HepG2 (cell line): ENCODE data around the gene CD151. TPM values are rescaled to one million over a fixed set of nuclear protein-coding genes. Genes with fewer than 3 reads are reported as not detected.

ENCODE experiments used
- ARNTL ChIP-seq: sonication (generic); formaldehyde crosslinking; IDR thresholded peaks from 2 replicates; pipeline ENCODE4 v1.4.0; 2020; ENCODE audit warnings: mild to moderate bottlenecking, missing genetic modification reagents
- ATF1 ChIP-seq: IDR thresholded peaks from 2 replicates; pipeline ENCODE4 v1.6.1; 2016; ENCODE audit warnings: mild to moderate bottlenecking, control low read depth
- BRD4 ChIP-seq: sonication (generic); formaldehyde crosslinking; IDR thresholded peaks from 2 replicates; pipeline ENCODE4 v1.4.0; 2020; ENCODE audit warnings: missing genetic modification reagents
- DBP ChIP-seq: sonication (generic); formaldehyde crosslinking; IDR thresholded peaks from 2 replicates; pipeline ENCODE4 v1.4.0; 2020; ENCODE audit warnings: missing genetic modification reagents; ENCODE audit errors: not compliant biosample characterization
- DNMT1 ChIP-seq: sonication (generic); formaldehyde crosslinking; IDR thresholded peaks from 2 replicates; pipeline ENCODE4 v1.5.1; 2020; ENCODE audit warnings: mild to moderate bottlenecking, missing genetic modification reagents
- EZH2 ChIP-seq: conservative IDR thresholded peaks from 2 replicates; pipeline ENCODE4 v1.6.1; 2012; ENCODE audit warnings: mild to moderate bottlenecking, low read depth, low read length, moderate library complexity
- GATA4 ChIP-seq: sonication (generic); IDR thresholded peaks from 2 replicates; pipeline ENCODE4 v1.6.1; 2016; ENCODE audit warnings: antibody characterized with exemption, low read depth, borderline replicate concordance
- LCORL ChIP-seq, 2 experiments: fragments of 450-650 bp in 1 of 2; sonication (generic) in 1 of 2; formaldehyde crosslinking in 1 of 2; IDR thresholded peaks; 2 replicates each; pipeline versions ENCODE4 v1.5.0 to v1.6.1; 2017 to 2020; ENCODE audit warnings: antibody characterized with exemption in 1 of 2, missing genetic modification reagents in 1 of 2
- MBNL3 ChIP-seq: fragments of 250-450 bp; sonication (Bioruptor Pico); conservative IDR thresholded peaks from 2 replicates; pipeline ENCODE4 v1.8.0; 2022; ENCODE audit warnings: mild to moderate bottlenecking, inconsistent platforms
- MTF2 ChIP-seq: sonication (generic); formaldehyde crosslinking; IDR thresholded peaks from 2 replicates; pipeline ENCODE4 v1.5.0; 2020; ENCODE audit warnings: missing genetic modification reagents, borderline replicate concordance
- MXD1 ChIP-seq: sonication (generic); formaldehyde crosslinking; IDR thresholded peaks from 2 replicates; pipeline ENCODE4 v1.4.0; 2020; ENCODE audit warnings: mild to moderate bottlenecking, missing genetic modification reagents
- RFXANK ChIP-seq: IDR thresholded peaks from 2 replicates; pipeline ENCODE4 v1.6.1; 2016
- SMAD1 ChIP-seq: sonication (generic); formaldehyde crosslinking; IDR thresholded peaks from 2 replicates; pipeline ENCODE4 v1.4.0; 2020; ENCODE audit warnings: missing genetic modification reagents, low read depth, mild to moderate bottlenecking, borderline replicate concordance
- SRY ChIP-seq: sonication (generic); formaldehyde crosslinking; IDR thresholded peaks from 2 replicates; pipeline ENCODE4 v1.8.0; 2022; ENCODE audit warnings: mild to moderate bottlenecking, missing genetic modification reagents
- ZHX2 ChIP-seq, 2 experiments: sonication (generic) in 1 of 2; formaldehyde crosslinking in 1 of 2; IDR thresholded peaks; 2 replicates each; pipeline versions ENCODE4 v1.6.1 to v1.9.0; 2014 to 2022; ENCODE audit warnings: antibody characterized with exemption in 1 of 2, borderline replicate concordance in 1 of 2, inconsistent platforms in 1 of 2, low read depth in 1 of 2, missing genetic modification reagents in 1 of 2
- ZMYM4 ChIP-seq: sonication (generic); formaldehyde crosslinking; IDR thresholded peaks from 2 replicates; pipeline ENCODE4 v1.8.1; 2023; ENCODE audit warnings: mild to moderate bottlenecking, missing genetic modification reagents
- ZNF274 ChIP-seq: sonication (generic); formaldehyde crosslinking; IDR thresholded peaks from 2 replicates; pipeline ENCODE4 v1.5.1; 2020; ENCODE audit warnings: mild to moderate bottlenecking, missing genetic modification reagents
- ZNF430 ChIP-seq: sonication (generic); formaldehyde crosslinking; IDR thresholded peaks from 2 replicates; pipeline ENCODE4 v1.9.0; 2021; ENCODE audit warnings: mild to moderate bottlenecking, missing genetic modification reagents
- ZNF558 ChIP-seq: sonication (generic); formaldehyde crosslinking; IDR thresholded peaks from 2 replicates; pipeline ENCODE4 v1.9.0; 2022; ENCODE audit warnings: mild to moderate bottlenecking, missing genetic modification reagents, borderline replicate concordance
- ZNF709 ChIP-seq: sonication (generic); formaldehyde crosslinking; IDR thresholded peaks from 2 replicates; pipeline ENCODE4 v1.5.0; 2020; ENCODE audit warnings: mild to moderate bottlenecking, missing genetic modification reagents
- ZNF777 ChIP-seq: sonication (generic); formaldehyde crosslinking; IDR thresholded peaks from 2 replicates; pipeline ENCODE4 v1.4.0; 2020; ENCODE audit warnings: missing genetic modification reagents
- polyA plus RNA-seq, 8 experiments: library from polyadenylated mRNA; depleted of rRNA in 3 of 8; stranded (reverse) in 7 of 8; unstranded in 1 of 8; fragments of >200 nt; fragmentation: Illumina TruSeq in 4 of 8; extraction: Trizol in 4 of 8; gene quantifications; 2 replicates each; pipeline versions ENCODE4 v1.2.1 to v1.2.3, GENCODE V29; 2011 to 2016; ENCODE audit warnings: low read depth in 4 of 8, missing spikeins in 1 of 8, mixed read lengths in 1 of 8; ENCODE audit not compliant: insufficient read depth in 1 of 8
- total RNA-seq, 5 experiments: library from RNA; depleted of rRNA; stranded (reverse); fragments of >200 nt; fragmentation: Illumina TruSeq; extraction: Trizol; gene quantifications; 2 replicates each; pipeline ENCODE4 v1.2.3, GENCODE V29; 2016; ENCODE audit warnings: low read depth in 1 of 5
- TF ChIP-seq, protein P1 (sequence below): IDR thresholded peaks from 2 replicates; pipeline ENCODE4 v1.6.1; 2018; ENCODE audit warnings: missing genetic modification reagents, mild to moderate bottlenecking, missing compliant biosample characterization

Gene CD151
- total and polyA plus RNA-seq, 2 of the 13 experiments (the other 11 are each of a cell fraction or from before 2014, with no cell fraction given), result 125 to 197 TPM

- TF ChIP-seq MTF2 (no peak), ZNF709 (CRISPR knock-in tag) (no peak; the same call in 1 of the 2 replicates), ATF1 (CRISPR knock-in tag) (no peak), ZHX2 (IDR thresholded peaks at IDR 0.05; ENCODE audit: low read depth) (no peak), ZHX2 (CRISPR knock-in tag; IDR thresholded peaks at IDR 0.05; ENCODE audit: borderline replicate concordance) (no peak), GATA4 (no peak), SMAD1 (CRISPR knock-in tag) (no peak; the same call in 1 of the 2 replicates), DNMT1 (CRISPR knock-in tag) (no peak), MBNL3 (CRISPR knock-in tag) (no peak), BRD4 (peak; percentile 58; the same call in 1 of the 2 replicates), ZNF274 (CRISPR knock-in tag) (no peak; the same call in 1 of the 2 replicates), MXD1 (CRISPR knock-in tag) (peak; percentile 73; the same call in 1 of the 2 replicates), LCORL (IDR thresholded peaks at IDR 0.05) (no peak), LCORL (CRISPR knock-in tag; IDR thresholded peaks at IDR 0.05) (no peak), DBP (CRISPR knock-in tag) (no peak), SRY (CRISPR knock-in tag) (no peak), ZMYM4 (CRISPR knock-in tag) (no peak), ZNF430 (CRISPR knock-in tag) (peak; percentile 60; the same call in 1 of the 2 replicates), ZNF777 (CRISPR knock-in tag) (0 out of 2 replicates have a peak, but pooled peaks have one; percentile 54), RFXANK (CRISPR knock-in tag) (no peak), ARNTL (peak; percentile 57; the same call in 1 of the 2 replicates), ZNF558 (CRISPR knock-in tag) (no peak), EZH2 (no peak)
- TF ChIP-seq, protein P1, sequence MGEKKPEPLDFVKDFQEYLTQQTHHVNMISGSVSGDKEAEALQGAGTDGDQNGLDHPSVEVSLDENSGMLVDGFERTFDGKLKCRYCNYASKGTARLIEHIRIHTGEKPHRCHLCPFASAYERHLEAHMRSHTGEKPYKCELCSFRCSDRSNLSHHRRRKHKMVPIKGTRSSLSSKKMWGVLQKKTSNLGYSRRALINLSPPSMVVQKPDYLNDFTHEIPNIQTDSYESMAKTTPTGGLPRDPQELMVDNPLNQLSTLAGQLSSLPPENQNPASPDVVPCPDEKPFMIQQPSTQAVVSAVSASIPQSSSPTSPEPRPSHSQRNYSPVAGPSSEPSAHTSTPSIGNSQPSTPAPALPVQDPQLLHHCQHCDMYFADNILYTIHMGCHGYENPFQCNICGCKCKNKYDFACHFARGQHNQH (CRISPR knock-in tag), result no peak; the same call in 1 of the 2 replicates
Observed at GRCh38 chr11:797296-798092, 35.3 kb upstream of the CD151 start (continued).
